NCI-H524 treated with DMSO at 0.1 percent for 48 hours (cell line): ENCODE data around the gene MRFAP1L1.

ENCODE experiments used
- DNase-seq: peaks from one replicate; lab custom pipeline; 2025; lab: John Stamatoyannopoulos, UW

Gene MRFAP1L1

GRCh38 chr4:6716018-6716911 is 6.6 kb upstream of the MRFAP1L1 start, which contains the start of gene BLOC1S4:
BLOC1S4 (plus strand) TSS chr4:6716174; CDS start chr4:6716210, 36 bp downstream.
- peak; percentile 16 for DNase-seq

- DNase-seq, result no peak
Measured at GRCh38 chr4:6715704-6716017, 6.0 kb upstream of the MRFAP1L1 start.

GRCh38 chr4:6714954-6715353 is 5.3 kb upstream of the MRFAP1L1 start:
- no peak for DNase-seq

- no peak for DNase-seq
Measured at GRCh38 chr4:6710996-6711395, 1.3 kb upstream of the MRFAP1L1 start.

- no peak for DNase-seq
Measured at GRCh38 chr4:6710282-6710681, 617 bp upstream of the MRFAP1L1 start.

- DNase-seq, result no peak
Measured at GRCh38 chr4:6706173-6706572, 3.5 kb downstream of the MRFAP1L1 start.

- no peak for DNase-seq
Measured at GRCh38 chr4:6705646-6706045, 4.0 kb downstream of the MRFAP1L1 start.

- DNase-seq, result no peak
Measured at GRCh38 chr4:6703786-6704185, 5.9 kb downstream of the MRFAP1L1 start.

GRCh38 chr4:6702761-6703160 is 6.9 kb downstream of the MRFAP1L1 start:
- DNase-seq, result no peak

- no peak for DNase-seq
Measured at GRCh38 chr4:6701371-6701770, 8.3 kb downstream of the MRFAP1L1 start.

- DNase-seq, result no peak
Measured at GRCh38 chr4:6699903-6700302, 9.8 kb downstream of the MRFAP1L1 start.

GRCh38 chr4:6699388-6699787 is 10.3 kb downstream of the MRFAP1L1 start:
- no peak for DNase-seq

GRCh38 chr4:6697131-6697530 is 12.5 kb downstream of the MRFAP1L1 start:
- DNase-seq, result no peak

GRCh38 chr4:6696611-6697010 is 13.1 kb downstream of the MRFAP1L1 start:
- no peak for DNase-seq

GRCh38 chr4:6695660-6696610 is 13.7 kb downstream of the MRFAP1L1 start:
- no peak for DNase-seq

- DNase-seq, result no peak
Measured at GRCh38 chr4:6694177-6694901, 15.3 kb downstream of the MRFAP1L1 start.

GRCh38 chr4:6693231-6694176 is 16.2 kb downstream of the MRFAP1L1 start, which contains the start of gene S100P:
S100P (plus strand) TSS chr4:6693878; CDS start chr4:6693933, 55 bp downstream.
- no peak for DNase-seq

- no peak for DNase-seq
Measured at GRCh38 chr4:6692806-6693205, 16.9 kb downstream of the MRFAP1L1 start.

GRCh38 chr4:6692379-6692778 is 17.3 kb downstream of the MRFAP1L1 start:
- DNase-seq, result no peak

GRCh38 chr4:6689506-6689960 is 20.1 kb downstream of the MRFAP1L1 start:
- DNase-seq, result no peak
